ENCODE data around the gene PAK1.

Gene PAK1

DNA sequence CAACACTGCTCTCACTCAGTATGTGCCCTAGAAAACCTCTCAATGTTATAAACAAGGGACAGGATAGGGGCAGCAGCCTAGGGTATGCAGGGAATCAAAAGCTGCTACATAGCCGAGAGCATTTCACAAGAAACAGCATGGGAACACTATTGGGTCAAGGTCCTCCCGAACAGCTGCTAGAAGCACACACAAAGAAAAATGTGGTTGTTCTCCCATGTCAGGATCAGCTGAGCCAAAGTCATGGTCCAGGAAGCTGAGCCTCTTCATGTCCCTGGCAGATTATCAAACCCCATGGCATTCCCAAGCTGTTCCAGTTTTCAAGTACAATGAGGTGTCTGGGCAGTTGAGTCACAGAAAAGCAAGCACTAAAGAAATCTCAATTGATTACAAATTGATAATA, 151.4 kb downstream of the PAK1 start:
- Histone ChIP-seq H3K27ac (ENCODE audit: low read depth, low read length) (no peak overlapping the region), H3K36me3 (ENCODE audit: control insufficient read depth, insufficient read depth, low read length) (no peaks in the 10 kb centered on the region), H2BK5ac (ENCODE audit: low read length) (no peak overlapping the region), H2BK120ac (ENCODE audit: low read depth, low read length) (no peak overlapping the region), H3K4me3 (ENCODE audit: low read length) (no peak overlapping the region), H3K23ac (ENCODE audit: low read length) (no peak overlapping the region), H2AK5ac (ENCODE audit: low read length) (no peak overlapping the region), H3K9ac (ENCODE audit: low read length) (no peak overlapping the region), H3K4ac (ENCODE audit: low read depth, low read length) (no peak overlapping the region), H4K5ac (ENCODE audit: low read length) (no peak overlapping the region), H3K4me2 (ENCODE audit: low read length) (no peak overlapping the region), H3K79me2 (ENCODE audit: control insufficient read depth, insufficient read depth, low read length) (no peaks in the 10 kb centered on the region), H3K56ac (ENCODE audit: low read length) (no peak overlapping the region), H3K27me3 (ENCODE audit: insufficient read depth, low read length, poor library complexity) (no peaks in the 10 kb centered on the region), H3K4me1 (ENCODE audit: control insufficient read depth, low read depth, low read length) (no peaks in the 10 kb centered on the region), H3K79me1 (ENCODE audit: low read length) (no peaks in the 10 kb centered on the region), H3K18ac (ENCODE audit: low read length) (no peak overlapping the region), H4K8ac (ENCODE audit: low read depth, low read length) (no peak overlapping the region), H2BK15ac (replicated peaks; ENCODE audit: low read depth) (no peak overlapping the region)
- no CpG with 5 or more reads among the region's 2 CpGs for WGBS (ENCODE audit: extremely low coverage, insufficient coverage, low lambda C conversion rate)
- no peak for DNase-seq

GRCh38 chr11:77320351-77320750, 153.5 kb downstream of the PAK1 start:
- no peak overlapping the region for H4K8ac ChIP-seq (ENCODE audit: low read depth, low read length)
- H3K27me3 ChIP-seq (ENCODE audit: insufficient read depth, low read length, poor library complexity) = no peaks in the 10 kb centered on the region
- H3K4me2 ChIP-seq (ENCODE audit: low read length) = no peak overlapping the region
- H2BK15ac ChIP-seq (replicated peaks; ENCODE audit: low read depth) = no peak overlapping the region
- H3K79me2 ChIP-seq (ENCODE audit: control insufficient read depth, insufficient read depth, low read length) = no peaks in the 10 kb centered on the region
- H2AK5ac ChIP-seq (ENCODE audit: low read length) = no peak overlapping the region
- DNase-seq = no peak
- no peak overlapping the region for H3K18ac ChIP-seq (ENCODE audit: low read length)
- no peak overlapping the region for H3K27ac ChIP-seq (ENCODE audit: low read depth, low read length)
- no peak overlapping the region for H3K4ac ChIP-seq (ENCODE audit: low read depth, low read length)
- H3K56ac ChIP-seq (ENCODE audit: low read length) = no peak overlapping the region
- no peak overlapping the region for H3K4me3 ChIP-seq (ENCODE audit: low read length)
- H3K79me1 ChIP-seq (ENCODE audit: low read length) = no peaks in the 10 kb centered on the region
- H2BK120ac ChIP-seq (ENCODE audit: low read depth, low read length) = no peak overlapping the region
- WGBS (ENCODE audit: extremely low coverage, insufficient coverage, low lambda C conversion rate) = no CpG with 5 or more reads among the region's 1 CpG
- no peak overlapping the region for H3K9ac ChIP-seq (ENCODE audit: low read length)
- no peak overlapping the region for H2BK5ac ChIP-seq (ENCODE audit: low read length)
- no peak overlapping the region for H3K23ac ChIP-seq (ENCODE audit: low read length)
- H4K5ac ChIP-seq (ENCODE audit: low read length) = no peak overlapping the region
- H3K36me3 ChIP-seq (ENCODE audit: control insufficient read depth, insufficient read depth, low read length) = no peaks in the 10 kb centered on the region
- H3K4me1 ChIP-seq (ENCODE audit: control insufficient read depth, low read depth, low read length) = no peaks in the 10 kb centered on the region

GRCh38 chr11:77318600-77318999, 155.3 kb downstream of the PAK1 start:
- Histone ChIP-seq H3K36me3 (ENCODE audit: control insufficient read depth, insufficient read depth, low read length) (no peaks in the 10 kb centered on the region), H3K4me3 (ENCODE audit: low read length) (no peak overlapping the region), H2BK15ac (replicated peaks; ENCODE audit: low read depth) (no peak overlapping the region), H3K4me1 (ENCODE audit: control insufficient read depth, low read depth, low read length) (no peaks in the 10 kb centered on the region), H4K8ac (ENCODE audit: low read depth, low read length) (no peak overlapping the region), H3K79me1 (ENCODE audit: low read length) (no peaks in the 10 kb centered on the region), H3K79me2 (ENCODE audit: control insufficient read depth, insufficient read depth, low read length) (no peaks in the 10 kb centered on the region), H3K18ac (ENCODE audit: low read length) (no peak overlapping the region), H3K27ac (ENCODE audit: low read depth, low read length) (no peak overlapping the region), H3K4ac (ENCODE audit: low read depth, low read length) (no peak overlapping the region), H3K4me2 (ENCODE audit: low read length) (no peak overlapping the region), H2AK5ac (ENCODE audit: low read length) (no peak overlapping the region), H3K56ac (ENCODE audit: low read length) (no peak overlapping the region), H3K23ac (ENCODE audit: low read length) (no peak overlapping the region), H3K27me3 (ENCODE audit: insufficient read depth, low read length, poor library complexity) (no peaks in the 10 kb centered on the region), H3K9ac (ENCODE audit: low read length) (no peak overlapping the region), H2BK5ac (ENCODE audit: low read length) (no peak overlapping the region), H2BK120ac (ENCODE audit: low read depth, low read length) (no peak overlapping the region), H4K5ac (ENCODE audit: low read length) (no peak overlapping the region)
- no peak for DNase-seq
- no CpG with 5 or more reads among the region's 2 CpGs for WGBS (ENCODE audit: extremely low coverage, insufficient coverage, low lambda C conversion rate)

DNA sequence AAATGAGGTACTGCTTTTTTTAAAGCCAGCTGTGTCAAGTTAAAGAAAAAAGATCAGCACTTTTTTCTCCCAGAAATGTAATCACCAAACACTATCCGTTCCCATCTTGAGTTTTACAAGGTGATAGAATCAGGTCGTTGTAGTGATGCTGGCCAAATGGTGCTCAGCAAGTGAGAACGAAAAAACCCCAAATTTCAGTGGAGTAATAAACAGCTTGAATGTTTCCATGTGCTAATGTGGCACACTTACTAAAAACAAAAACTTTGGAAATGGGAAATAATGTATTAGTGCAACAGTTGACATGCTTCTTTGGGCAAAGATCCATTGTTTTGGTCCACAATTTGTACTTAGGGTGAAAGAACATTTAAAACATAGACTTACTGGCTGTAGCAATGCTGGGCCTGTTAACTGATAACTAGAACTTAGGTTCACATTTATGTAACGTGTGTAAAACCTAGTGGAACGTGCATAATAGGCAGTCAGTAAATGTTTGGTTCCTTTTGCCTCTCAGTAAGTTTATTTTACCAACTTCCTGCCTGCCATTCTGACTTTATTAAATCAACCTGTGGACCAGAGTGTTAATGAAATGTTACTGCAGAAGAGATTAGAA, 157.1 kb downstream of the PAK1 start:
- DNase-seq = no peak
- Histone ChIP-seq H3K4me3 (ENCODE audit: low read length) (no peak overlapping the region), H3K4me2 (ENCODE audit: low read length) (no peak overlapping the region), H3K27me3 (ENCODE audit: insufficient read depth, low read length, poor library complexity) (no peaks in the 10 kb centered on the region), H4K8ac (ENCODE audit: low read depth, low read length) (no peak overlapping the region), H3K79me2 (ENCODE audit: control insufficient read depth, insufficient read depth, low read length) (no peaks in the 10 kb centered on the region), H3K56ac (ENCODE audit: low read length) (no peak overlapping the region), H2AK5ac (ENCODE audit: low read length) (no peak overlapping the region), H3K27ac (ENCODE audit: low read depth, low read length) (no peak overlapping the region), H3K79me1 (ENCODE audit: low read length) (no peaks in the 10 kb centered on the region), H3K18ac (ENCODE audit: low read length) (no peak overlapping the region), H3K23ac (ENCODE audit: low read length) (no peak overlapping the region), H3K9ac (ENCODE audit: low read length) (no peak overlapping the region), H2BK5ac (ENCODE audit: low read length) (no peak overlapping the region), H3K36me3 (ENCODE audit: control insufficient read depth, insufficient read depth, low read length) (no peaks in the 10 kb centered on the region), H2BK120ac (ENCODE audit: low read depth, low read length) (no peak overlapping the region), H4K5ac (ENCODE audit: low read length) (no peak overlapping the region), H2BK15ac (replicated peaks; ENCODE audit: low read depth) (no peak overlapping the region), H3K4me1 (ENCODE audit: control insufficient read depth, low read depth, low read length) (no peaks in the 10 kb centered on the region), H3K4ac (ENCODE audit: low read depth, low read length) (no peak overlapping the region)
- no CpG with 5 or more reads among the region's 5 CpGs for WGBS (ENCODE audit: extremely low coverage, insufficient coverage, low lambda C conversion rate)

DNA sequence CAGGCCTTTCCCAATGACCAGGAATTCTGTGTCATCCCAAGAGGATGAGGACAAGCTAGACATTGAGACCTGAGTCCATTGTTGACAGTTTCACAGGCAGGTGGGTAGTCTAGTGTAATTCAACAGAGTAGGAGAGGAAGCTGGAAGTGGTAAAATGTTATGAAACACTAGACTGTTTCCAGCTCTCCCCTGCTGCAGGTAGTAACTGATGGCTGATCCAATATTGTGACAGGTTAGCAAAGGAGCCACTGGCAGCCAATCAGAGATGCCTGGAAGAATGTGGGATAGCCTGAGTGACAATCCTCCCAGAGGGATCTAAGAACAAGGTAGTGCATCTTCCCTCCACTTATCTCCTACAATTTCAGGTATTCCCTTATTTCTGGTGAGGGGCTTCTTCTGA, 161.8 kb downstream of the PAK1 start:
- H3K79me2 ChIP-seq (ENCODE audit: control insufficient read depth, insufficient read depth, low read length) = no peaks in the 10 kb centered on the region
- no peak overlapping the region for H4K8ac ChIP-seq (ENCODE audit: low read depth, low read length)
- no peaks in the 10 kb centered on the region for H3K79me1 ChIP-seq (ENCODE audit: low read length)
- no peak overlapping the region for H3K27ac ChIP-seq (ENCODE audit: low read depth, low read length)
- no peak overlapping the region for H3K18ac ChIP-seq (ENCODE audit: low read length)
- DNase-seq = no peak
- no peaks in the 10 kb centered on the region for H3K36me3 ChIP-seq (ENCODE audit: control insufficient read depth, insufficient read depth, low read length)
- no peak overlapping the region for H3K9ac ChIP-seq (ENCODE audit: low read length)
- no peak overlapping the region for H3K4me2 ChIP-seq (ENCODE audit: low read length)
- H3K4ac ChIP-seq (ENCODE audit: low read depth, low read length) = no peak overlapping the region
- H2BK5ac ChIP-seq (ENCODE audit: low read length) = no peak overlapping the region
- H4K5ac ChIP-seq (ENCODE audit: low read length) = no peak overlapping the region
- H3K27me3 ChIP-seq (ENCODE audit: insufficient read depth, low read length, poor library complexity) = no peaks in the 10 kb centered on the region
- H2AK5ac ChIP-seq (ENCODE audit: low read length) = no peak overlapping the region
- no peak overlapping the region for H3K56ac ChIP-seq (ENCODE audit: low read length)
- no peak overlapping the region for H3K23ac ChIP-seq (ENCODE audit: low read length)
- H3K4me3 ChIP-seq (ENCODE audit: low read length) = no peak overlapping the region
- no peak overlapping the region for H2BK15ac ChIP-seq (replicated peaks; ENCODE audit: low read depth)
- H3K4me1 ChIP-seq (ENCODE audit: control insufficient read depth, low read depth, low read length) = no peaks in the 10 kb centered on the region
- no peak overlapping the region for H2BK120ac ChIP-seq (ENCODE audit: low read depth, low read length)

DNA sequence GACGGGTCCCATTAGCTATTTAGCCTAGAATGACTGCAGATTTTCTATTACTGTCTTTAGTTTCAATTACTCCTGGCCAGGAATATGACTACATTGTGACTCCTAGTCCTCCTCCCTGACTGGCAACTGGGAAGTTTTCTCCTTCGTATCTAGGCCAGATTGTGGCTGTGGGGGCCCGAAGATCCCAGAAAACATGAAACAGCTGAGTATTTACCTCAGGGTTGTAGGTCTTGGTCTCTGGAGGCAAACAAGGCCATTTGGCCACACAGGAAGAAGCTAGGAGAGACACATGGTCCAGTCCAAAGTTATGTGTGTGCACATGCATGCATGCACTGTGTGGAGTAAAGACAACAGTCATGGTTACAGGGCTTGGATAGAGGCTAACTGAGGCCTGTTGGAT, 162.2 kb downstream of the PAK1 start:
- no peaks in the 10 kb centered on the region for H3K36me3 ChIP-seq (ENCODE audit: control insufficient read depth, insufficient read depth, low read length)

More for the DNA sequence above, 162.2 kb downstream of the PAK1 start:
- Histone ChIP-seq H4K5ac (ENCODE audit: low read length) (no peak overlapping the region), H2BK120ac (ENCODE audit: low read depth, low read length) (no peak overlapping the region), H3K27ac (ENCODE audit: low read depth, low read length) (no peak overlapping the region), H3K79me1 (ENCODE audit: low read length) (no peaks in the 10 kb centered on the region), H3K4me2 (ENCODE audit: low read length) (no peak overlapping the region), H3K23ac (ENCODE audit: low read length) (no peak overlapping the region), H2BK5ac (ENCODE audit: low read length) (no peak overlapping the region), H2BK15ac (replicated peaks; ENCODE audit: low read depth) (no peak overlapping the region), H3K79me2 (ENCODE audit: control insufficient read depth, insufficient read depth, low read length) (no peaks in the 10 kb centered on the region), H3K18ac (ENCODE audit: low read length) (no peak overlapping the region), H3K4ac (ENCODE audit: low read depth, low read length) (no peak overlapping the region), H3K9ac (ENCODE audit: low read length) (no peak overlapping the region), H3K27me3 (ENCODE audit: insufficient read depth, low read length, poor library complexity) (no peaks in the 10 kb centered on the region), H3K4me3 (ENCODE audit: low read length) (no peak overlapping the region), H2AK5ac (ENCODE audit: low read length) (no peak overlapping the region), H4K8ac (ENCODE audit: low read depth, low read length) (no peak overlapping the region), H3K4me1 (ENCODE audit: control insufficient read depth, low read depth, low read length) (no peaks in the 10 kb centered on the region), H3K56ac (ENCODE audit: low read length) (no peak overlapping the region)
- WGBS (ENCODE audit: extremely low coverage, insufficient coverage, low lambda C conversion rate) = no CpG with 5 or more reads among the region's 3 CpGs
- DNase-seq = no peak
